LNCaP clone FGC (cell line): ENCODE results near the gene PLCB1.

ENCODE experiments used
- DNase-seq: peaks from one replicate; pipeline ENCODE4 v3.0.0-alpha.2; 2011; ENCODE audit warnings: low read depth
- H3K4me3 ChIP-seq: 2 replicates; pipeline ENCODE4 v1.5.1; 2011; ENCODE audit warnings: mild to moderate bottlenecking, low read depth, low read length, control low read depth
- CTCF ChIP-seq: IDR thresholded peaks from 2 replicates; pipeline ENCODE4 v1.5.1; 2012; ENCODE audit warnings: mild to moderate bottlenecking; ENCODE audit not compliant: control insufficient read depth, insufficient read depth; ENCODE audit errors: extremely low read depth

PLCB1 gene

GRCh38 chr20:8487696-8488095 is 355.6 kb downstream of the PLCB1 start:
- no peak for TF ChIP-seq CTCF
- no peak for DNase-seq
- H3K4me3 ChIP-seq, result no peak overlapping the region

GRCh38 chr20:8489094-8489883 is 357.2 kb downstream of the PLCB1 start:
- no peak overlapping the region for H3K4me3 ChIP-seq
- no peak for DNase-seq
- TF ChIP-seq CTCF, result no peak

GRCh38 chr20:8490076-8490830 is 358.2 kb downstream of the PLCB1 start:
- H3K4me3 ChIP-seq, result no peak overlapping the region
- TF ChIP-seq CTCF, result no peak
- no peak for DNase-seq

GRCh38 chr20:8492173-8492572 is 360.1 kb downstream of the PLCB1 start:
- no peak for TF ChIP-seq CTCF
- no peak for DNase-seq
- H3K4me3 ChIP-seq, result no peak overlapping the region

GRCh38 chr20:8498571-8498970 is 366.5 kb downstream of the PLCB1 start:
- H3K4me3 ChIP-seq, result no peak overlapping the region
- no peak for TF ChIP-seq CTCF
- no peak for DNase-seq

GRCh38 chr20:8504030-8504429 is 372.0 kb downstream of the PLCB1 start:
- no peak for TF ChIP-seq CTCF
- H3K4me3 ChIP-seq, result no peak overlapping the region
- DNase-seq, result no peak
